GM21447 (cell line): ENCODE measurements around the gene CLDN16.

ENCODE experiments used
- ATAC-seq: cut with Tn5 transposase; IDR thresholded peaks from one replicate; pipeline ENCODE4 v1.9.1; 2021; ENCODE audit not compliant: unreplicated experiment

CLDN16 gene

DNA sequence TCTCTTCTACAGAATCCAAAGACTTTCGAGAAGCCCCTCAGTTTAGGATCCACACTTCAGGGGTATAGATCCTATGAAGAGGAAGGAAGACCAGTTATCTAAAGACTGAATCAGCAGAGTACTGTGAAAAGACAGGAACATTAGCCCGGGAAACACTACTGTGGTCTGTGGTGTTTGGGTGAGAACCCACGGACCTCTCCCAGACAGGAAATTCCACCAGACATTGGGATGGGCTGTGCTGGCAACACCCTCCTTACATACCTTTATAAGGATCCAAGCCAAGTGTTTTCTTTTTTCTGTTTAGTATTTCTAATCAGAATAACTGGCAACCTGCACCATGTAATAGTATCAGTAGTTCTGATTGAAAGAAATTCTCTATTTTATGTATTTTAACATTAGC is 47.7 kb downstream of the CLDN16 start:
- no peak for ATAC-seq

DNA sequence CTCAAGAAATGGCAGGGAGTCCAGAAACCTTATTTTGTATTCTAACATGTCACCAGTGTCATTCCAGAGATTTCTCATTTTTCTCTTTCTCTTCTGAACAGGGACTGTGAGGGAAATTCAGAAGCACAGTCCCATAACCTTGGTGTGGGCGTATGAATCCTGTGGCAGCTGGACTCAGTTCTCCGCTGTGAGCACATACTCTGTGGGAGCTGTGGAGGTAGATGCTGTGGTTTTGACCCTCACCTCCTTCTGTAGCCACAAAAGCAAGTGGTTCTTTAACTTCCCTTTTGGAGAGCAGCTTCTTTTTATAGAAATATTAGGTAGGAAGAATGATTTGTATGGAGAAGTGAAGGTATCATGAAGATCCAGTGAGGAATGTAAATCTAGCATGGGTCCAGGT is 48.4 kb downstream of the CLDN16 start:
- ATAC-seq = no peak

DNA sequence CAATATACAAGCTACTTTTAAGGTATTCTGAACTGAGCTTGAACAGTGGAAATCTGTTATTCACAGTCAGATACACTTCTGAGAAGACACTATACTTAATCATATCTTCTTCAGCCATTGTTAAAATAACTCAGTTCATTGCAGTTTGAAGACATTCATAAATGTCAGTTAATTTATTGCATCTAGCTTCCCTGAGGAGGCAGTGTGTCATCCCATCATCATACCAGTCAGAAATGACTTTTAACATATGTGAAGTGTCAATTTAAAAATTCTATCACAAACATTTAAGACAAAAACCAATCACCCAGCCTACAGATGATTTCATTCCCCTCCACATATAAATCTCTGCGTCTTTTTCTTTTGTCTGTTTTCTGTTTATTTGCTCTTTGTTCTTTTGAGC is 54.3 kb downstream of the CLDN16 start:
- ATAC-seq = no peak

DNA sequence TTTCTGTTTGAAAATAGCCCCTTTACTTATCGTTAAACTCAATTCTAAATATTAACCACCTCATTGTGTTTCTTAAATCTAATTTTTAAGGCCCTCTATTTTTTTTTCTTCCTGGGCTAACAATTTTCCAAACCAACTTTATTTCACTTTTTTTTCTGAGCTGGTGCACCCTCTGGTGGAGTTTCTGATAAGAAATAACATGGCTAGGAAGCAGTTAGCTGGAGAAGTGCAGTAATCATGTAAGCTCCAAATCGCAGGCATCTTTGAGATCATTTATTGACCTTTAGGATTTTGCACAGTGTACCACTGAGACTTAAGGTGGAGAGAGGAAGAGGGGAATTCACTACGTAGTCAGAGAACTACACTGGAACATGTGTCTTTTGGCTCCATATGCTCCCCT is 55.3 kb downstream of the CLDN16 start:
- ATAC-seq = no peak

DNA sequence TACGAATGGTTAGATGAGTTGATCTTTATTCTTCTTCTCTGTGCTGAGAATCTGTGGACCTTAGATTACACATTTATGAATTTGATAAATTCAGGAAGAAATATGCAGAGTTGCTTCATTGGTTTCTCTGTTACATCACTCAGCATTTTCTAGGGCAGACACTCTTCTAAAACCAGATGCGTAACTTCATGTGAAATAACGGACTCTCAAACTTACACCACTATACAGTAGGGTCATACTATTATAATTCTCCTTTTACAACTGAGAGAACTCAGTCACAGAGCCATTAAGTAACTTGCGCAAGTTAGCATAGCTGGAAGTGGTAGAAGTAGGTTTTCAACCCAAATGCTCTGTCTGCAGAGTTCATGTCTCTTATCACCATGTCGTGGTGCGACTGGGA is 56.0 kb downstream of the CLDN16 start:
- ATAC-seq = no peak

DNA sequence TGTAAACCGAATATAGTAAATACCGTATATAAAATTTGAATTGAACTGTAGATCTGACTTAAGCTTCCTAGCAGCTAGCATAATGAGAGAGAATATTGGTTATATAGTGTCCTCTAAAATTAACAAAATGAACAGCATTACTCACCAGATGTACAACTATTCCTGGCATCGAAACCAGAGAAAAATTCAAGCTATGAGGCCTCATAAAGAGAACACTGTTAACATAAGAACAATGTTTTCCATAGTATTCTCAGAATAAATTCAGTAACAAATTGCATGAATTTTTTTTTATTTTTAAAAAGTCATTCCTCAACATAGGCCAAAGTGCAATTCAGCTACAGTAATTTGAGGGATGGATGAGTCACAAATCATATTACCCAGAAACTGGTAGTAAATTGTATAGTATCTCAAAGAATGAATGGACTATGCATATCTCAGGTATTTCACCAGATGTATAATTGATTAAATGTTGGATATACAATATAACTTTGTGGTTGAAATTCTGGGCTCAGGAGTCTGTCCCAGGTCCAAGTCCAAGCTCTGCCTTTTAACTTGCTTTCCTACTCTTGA is 56.7 kb downstream of the CLDN16 start:
- no peak for ATAC-seq

DNA sequence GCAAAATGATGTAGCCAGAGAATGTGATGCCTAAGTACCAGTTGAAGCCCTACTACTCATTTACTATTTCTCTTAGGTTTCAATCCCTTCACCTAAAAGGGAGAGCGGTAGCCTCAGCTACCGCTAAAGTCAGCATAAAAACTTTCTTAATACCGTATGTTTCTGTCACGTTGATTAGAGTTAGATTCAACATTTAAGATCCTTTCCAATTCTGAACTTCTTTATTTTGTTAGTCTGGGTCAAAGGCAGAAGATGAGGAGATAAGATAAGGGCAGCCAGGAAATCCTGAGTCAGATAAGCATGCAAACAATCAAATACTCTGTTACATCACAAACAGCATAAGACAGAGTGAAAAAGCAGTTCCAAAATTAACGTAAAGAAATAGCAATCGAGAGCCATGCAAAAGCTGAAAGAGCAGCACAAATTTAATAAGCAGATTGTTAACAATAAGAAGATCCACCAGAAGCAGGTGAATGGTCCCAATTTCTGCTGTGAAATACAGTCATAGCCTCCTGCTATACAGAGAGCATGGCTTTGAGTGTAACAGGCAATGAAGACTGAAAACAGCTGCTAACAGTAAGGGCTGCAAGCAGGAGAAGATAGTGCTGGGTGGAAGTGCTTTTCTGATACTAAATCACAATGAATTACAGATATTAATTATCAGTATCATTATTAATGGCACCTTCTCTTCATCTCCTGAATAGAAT is 58.8 kb downstream of the CLDN16 start:
- no peak for ATAC-seq

DNA sequence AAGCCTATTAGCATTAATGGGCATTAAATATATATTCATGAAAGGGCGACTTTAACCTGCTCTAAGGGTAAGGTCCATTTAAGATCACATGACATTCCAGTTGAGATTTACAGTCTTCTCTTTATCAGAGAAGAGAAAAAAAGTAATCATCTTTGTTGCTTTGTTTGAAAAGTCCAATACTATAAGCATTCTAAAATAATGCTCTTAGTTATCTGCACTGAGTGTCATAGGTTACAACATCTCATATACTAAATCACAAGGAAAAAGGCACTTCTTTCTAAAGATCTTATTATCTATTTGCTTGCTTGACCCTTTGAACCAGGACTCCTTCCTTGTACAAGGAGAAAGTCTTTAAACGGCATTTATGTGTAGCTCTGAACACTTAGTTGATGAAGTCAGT is 60.3 kb downstream of the CLDN16 start:
- no peak for ATAC-seq

DNA sequence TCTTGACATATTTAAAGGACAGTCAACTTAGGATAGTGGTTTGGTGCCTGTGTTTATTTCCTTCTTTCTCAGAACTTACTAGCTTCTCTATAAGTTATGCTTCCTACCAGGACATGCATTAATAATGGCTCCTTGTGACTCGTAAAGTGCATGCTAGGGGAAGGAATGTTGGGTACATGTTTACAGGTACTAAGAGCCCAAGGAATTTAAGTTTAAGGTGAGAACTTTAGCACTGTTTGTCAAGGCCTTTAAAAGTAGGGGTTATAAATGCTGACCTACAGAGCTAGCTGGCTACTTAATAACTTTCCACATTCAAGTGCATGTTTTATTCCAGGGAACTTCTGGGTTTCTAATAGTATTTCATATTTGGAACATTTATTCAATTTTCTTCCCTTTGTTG is 61.8 kb downstream of the CLDN16 start, which contains the start of gene TMEM207:
Gene TMEM207, minus strand, starts transcription at position 101 of the 400 bp plus-strand sequence. Its CDS starts 92 bp downstream, at position 9.
- ATAC-seq = no peak

DNA sequence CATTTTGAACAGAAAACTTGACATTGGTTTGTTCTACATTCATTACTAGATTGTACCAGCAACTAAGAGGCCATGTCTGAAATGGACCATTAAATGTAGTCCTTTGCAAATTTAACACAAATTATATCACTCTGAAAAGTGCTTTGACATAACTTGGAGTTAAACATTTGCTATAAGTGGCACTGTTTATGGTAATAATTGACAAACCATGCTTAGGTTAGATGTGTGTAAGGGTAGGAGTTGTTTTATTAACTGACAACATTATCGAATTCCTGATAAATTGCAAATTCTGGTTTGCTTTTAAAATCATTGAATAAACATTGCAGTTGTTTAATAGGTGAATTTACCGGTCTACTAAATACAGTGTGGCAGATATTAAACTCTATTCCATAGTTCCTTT is 67.9 kb downstream of the CLDN16 start:
- ATAC-seq = no peak

DNA sequence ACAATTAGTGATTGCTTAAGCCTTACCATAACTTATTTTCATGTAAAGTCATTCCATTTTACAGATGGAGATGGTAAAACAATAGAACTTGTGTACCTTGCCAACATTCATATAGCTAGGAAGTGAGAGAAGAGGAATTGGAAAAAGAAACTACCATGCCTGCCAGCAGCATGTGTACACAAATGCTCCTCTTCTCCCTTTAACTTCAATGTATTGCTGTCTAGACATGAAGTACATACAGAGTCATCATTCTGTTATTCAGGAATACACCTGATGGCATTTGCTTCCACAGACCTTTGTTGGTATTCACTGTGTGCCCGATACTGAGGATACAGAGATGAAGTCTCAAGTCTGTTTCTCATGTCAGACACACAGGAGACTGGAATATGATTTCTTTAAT is 68.8 kb downstream of the CLDN16 start:
- ATAC-seq = no peak

DNA sequence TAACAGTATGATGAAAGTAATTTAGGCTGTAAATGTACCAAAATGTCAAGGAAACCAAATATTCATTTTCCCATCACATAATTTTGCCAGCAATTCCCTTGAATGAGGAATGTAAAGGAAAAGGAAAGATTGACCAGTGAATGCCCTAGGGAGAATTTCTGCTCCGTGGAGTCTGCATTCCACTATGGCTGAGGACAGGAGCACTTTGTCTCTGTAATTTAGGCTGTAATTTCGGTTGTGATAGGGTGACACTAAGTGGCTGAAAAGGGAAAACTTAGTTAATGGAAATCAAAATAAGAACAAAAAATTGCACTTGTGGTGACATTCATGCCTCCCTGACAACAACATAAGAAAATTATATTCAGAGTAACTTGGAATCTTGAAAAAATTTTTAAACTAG is 70.1 kb downstream of the CLDN16 start:
- ATAC-seq = no peak
